Cardiac muscle cell (in vitro differentiated cells and primary cell): ENCODE data around the gene XRN2. TPM values are rescaled to one million over a fixed set of nuclear protein-coding genes. Genes with fewer than 3 reads are reported as not detected.

Experiments used
- DNase-seq, 2 donors: peaks; one replicate each; pipeline versions ENCODE4 v3.0.0 to v3.0.0-alpha.2; 2010 to 2017; ENCODE audit warnings: low read depth in 1 of 2, low spot score in 1 of 2
- H3K27ac ChIP-seq: fragments of 200-600 bp; sonication (generic); 2 replicates; pipeline ENCODE4 v1.5.1; 2016
- H3K27me3 ChIP-seq: fragments of 200-600 bp; sonication (generic); 2 replicates; pipeline ENCODE4 v1.6.0; 2016; ENCODE audit warnings: control low read depth
- H3K36me3 ChIP-seq: fragments of 200-600 bp; sonication (generic); 2 replicates; pipeline ENCODE4 v1.5.1; 2016; ENCODE audit warnings: control low read depth
- H3K4me1 ChIP-seq: fragments of 200-600 bp; sonication (generic); 2 replicates; pipeline ENCODE4 v1.8.1; 2017; ENCODE audit warnings: low read depth, mild to moderate bottlenecking, mixed run types
- H3K4me3 ChIP-seq: fragments of 200-600 bp; sonication (generic); 2 replicates; pipeline ENCODE4 v1.5.1; 2016; ENCODE audit warnings: mild to moderate bottlenecking
- H3K9me3 ChIP-seq: fragments of 200-600 bp; sonication (generic); 2 replicates; pipeline ENCODE4 v1.5.1; 2017; ENCODE audit warnings: low read depth, mild to moderate bottlenecking, control low read depth
- CTCF ChIP-seq: IDR thresholded peaks from 2 replicates; pipeline ENCODE4 v1.5.1; 2012; ENCODE audit warnings: low read depth, mild to moderate bottlenecking, low read length
- polyA plus RNA-seq: library from polyadenylated mRNA; unstranded; fragments of >200 nt; fragmentation: Nextera tagmentation; extraction: Ambion mirVana; gene quantifications from 2 replicates; pipeline ENCODE4 v1.2.1, GENCODE V29; 2016
- total RNA-seq: library from RNA; depleted of rRNA; stranded (reverse); fragments of >200 nt; gene quantifications from 2 replicates; pipeline ENCODE4 v1.2.3, GENCODE V29; 2016

Gene XRN2
- 59.8 and 61.4 TPM in 2 replicates for total RNA-seq
- polyA plus RNA-seq: 54.5 and 65.4 TPM in 2 replicates

- no peaks in the 10 kb centered on the region for H3K36me3 ChIP-seq
- H3K9me3 ChIP-seq: no peaks in the 10 kb centered on the region
- TF ChIP-seq CTCF: no peak
- DNase-seq: peak; percentile 96 to 97
- H3K4me3 ChIP-seq: peak within 1 kb of the TSS; percentile 88
- no peaks in the 10 kb centered on the region for H3K27me3 ChIP-seq
- peak within 1 kb of the TSS; percentile 97 for H3K27ac ChIP-seq
- H3K4me1 ChIP-seq: peaks cover 10% of the 10 kb centered on the region
These were observed at the start of gene XRN2 for GRCh38 chr20:21303061-21303871. XRN2 (plus strand) TSS chr20:21303331; CDS start chr20:21303399, 68 bp downstream.

- no peaks in the 10 kb centered on the region for H3K4me1 ChIP-seq
- DNase-seq: no peak
- no peaks in the 10 kb centered on the region for H3K9me3 ChIP-seq
- H3K27ac ChIP-seq: no peak overlapping the region
- H3K27me3 ChIP-seq: no peaks in the 10 kb centered on the region
- H3K36me3 ChIP-seq: no peaks in the 10 kb centered on the region
- H3K4me3 ChIP-seq: no peak overlapping the region
- no peak for TF ChIP-seq CTCF
These were observed 45.9 kb upstream of the XRN2 start for GRCh38 chr20:21257192-21257591.

GRCh38 chr20:21258411-21258810 lies 44.7 kb upstream of the XRN2 start:
- no peak for DNase-seq
- H3K27me3 ChIP-seq: no peaks in the 10 kb centered on the region
- no peaks in the 10 kb centered on the region for H3K36me3 ChIP-seq
- no peaks in the 10 kb centered on the region for H3K9me3 ChIP-seq
- H3K4me1 ChIP-seq: no peaks in the 10 kb centered on the region
- no peak for TF ChIP-seq CTCF
- H3K4me3 ChIP-seq: no peak overlapping the region
- H3K27ac ChIP-seq: no peak overlapping the region

- Histone ChIP-seq H3K36me3 (no peaks in the 10 kb centered on the region), H3K9me3 (no peaks in the 10 kb centered on the region), H3K27me3 (no peaks in the 10 kb centered on the region), H3K4me3 (no peak overlapping the region), H3K4me1 (no peaks in the 10 kb centered on the region), H3K27ac (no peak overlapping the region)
- no peak for DNase-seq
- no peak for TF ChIP-seq CTCF
These were observed 43.8 kb upstream of the XRN2 start for GRCh38 chr20:21259346-21259745.

GRCh38 chr20:21262812-21263211 lies 40.3 kb upstream of the XRN2 start:
- TF ChIP-seq CTCF: no peak
- Histone ChIP-seq H3K9me3 (no peaks in the 10 kb centered on the region), H3K4me3 (no peak overlapping the region), H3K36me3 (no peaks in the 10 kb centered on the region), H3K27me3 (no peaks in the 10 kb centered on the region), H3K27ac (no peak overlapping the region), H3K4me1 (no peaks in the 10 kb centered on the region)
- no peak for DNase-seq
